Measurements from ENCODE around the gene OVCH1.
"Not testable (repeated sequence)": the region's sequence is repeated elsewhere in the genome, so short reads cannot be mapped to it uniquely, and the experiment has no call there.

OVCH1 gene

GRCh38 chr12:29503283-29503682, 5.8 kb upstream of the OVCH1 start:
- no peak for DNase-seq

GRCh38 chr12:29499235-29499634, 1.7 kb upstream of the OVCH1 start:
- DNase-seq: no peak

GRCh38 chr12:29492891-29493290, 4.6 kb downstream of the OVCH1 start:
- DNase-seq: no peak

- DNase-seq: no peak
Observed at GRCh38 chr12:29486972-29487371, 10.5 kb downstream of the OVCH1 start.

- no peak for DNase-seq
Observed at GRCh38 chr12:29463198-29463597, 34.3 kb downstream of the OVCH1 start.

GRCh38 chr12:29460082-29460481, 37.4 kb downstream of the OVCH1 start:
- no peak for DNase-seq

GRCh38 chr12:29455087-29455486, 42.4 kb downstream of the OVCH1 start:
- no peak for DNase-seq

- DNase-seq: no peak
Observed at GRCh38 chr12:29451888-29452287, 45.6 kb downstream of the OVCH1 start.

- no peak for DNase-seq
Observed at GRCh38 chr12:29448157-29448556, 49.3 kb downstream of the OVCH1 start.

- DNase-seq: no peak
Observed at GRCh38 chr12:29447285-29447975, 50.1 kb downstream of the OVCH1 start.

- no peak for DNase-seq
Observed at GRCh38 chr12:29439506-29439905, 58.0 kb downstream of the OVCH1 start.

- DNase-seq: no peak
Observed at GRCh38 chr12:29438752-29439408, 58.6 kb downstream of the OVCH1 start.

- DNase-seq: no peak
Observed at GRCh38 chr12:29437575-29437974, 59.9 kb downstream of the OVCH1 start.

- not testable (repeated sequence) for DNase-seq
Observed at GRCh38 chr12:29436815-29437214, 60.7 kb downstream of the OVCH1 start.

GRCh38 chr12:29431513-29431912, 66.0 kb downstream of the OVCH1 start:
- no peak for DNase-seq

- no peak for DNase-seq
Observed at GRCh38 chr12:29430716-29431044, 66.8 kb downstream of the OVCH1 start.

- DNase-seq: no peak
Observed at GRCh38 chr12:29429999-29430715, 67.3 kb downstream of the OVCH1 start.

- DNase-seq: no peak
Observed at GRCh38 chr12:29428633-29429032, 68.9 kb downstream of the OVCH1 start.

- DNase-seq: no peak
Observed at GRCh38 chr12:29427964-29428363, 69.5 kb downstream of the OVCH1 start.

- DNase-seq: no peak
Observed at GRCh38 chr12:29426498-29426897, 71.0 kb downstream of the OVCH1 start.

- DNase-seq: no peak
Observed at GRCh38 chr12:29425722-29426121, 71.8 kb downstream of the OVCH1 start.

GRCh38 chr12:29416748-29417147, 80.7 kb downstream of the OVCH1 start:
- no peak for DNase-seq

GRCh38 chr12:29415111-29415510, 82.4 kb downstream of the OVCH1 start:
- no peak for DNase-seq

- DNase-seq: no peak
Observed at GRCh38 chr12:29414368-29414767, 83.1 kb downstream of the OVCH1 start.
